Measurements from ENCODE around the gene DLG1.

- no peak for TF ChIP-seq POLR2A (IDR thresholded peaks at IDR 0.05; ENCODE audit: borderline replicate concordance, extremely low read depth, insufficient read depth, insufficient read length)
- no peak for TF ChIP-seq SP1 (IDR thresholded peaks at IDR 0.05; ENCODE audit: low read depth)
- TF ChIP-seq, protein P1, sequence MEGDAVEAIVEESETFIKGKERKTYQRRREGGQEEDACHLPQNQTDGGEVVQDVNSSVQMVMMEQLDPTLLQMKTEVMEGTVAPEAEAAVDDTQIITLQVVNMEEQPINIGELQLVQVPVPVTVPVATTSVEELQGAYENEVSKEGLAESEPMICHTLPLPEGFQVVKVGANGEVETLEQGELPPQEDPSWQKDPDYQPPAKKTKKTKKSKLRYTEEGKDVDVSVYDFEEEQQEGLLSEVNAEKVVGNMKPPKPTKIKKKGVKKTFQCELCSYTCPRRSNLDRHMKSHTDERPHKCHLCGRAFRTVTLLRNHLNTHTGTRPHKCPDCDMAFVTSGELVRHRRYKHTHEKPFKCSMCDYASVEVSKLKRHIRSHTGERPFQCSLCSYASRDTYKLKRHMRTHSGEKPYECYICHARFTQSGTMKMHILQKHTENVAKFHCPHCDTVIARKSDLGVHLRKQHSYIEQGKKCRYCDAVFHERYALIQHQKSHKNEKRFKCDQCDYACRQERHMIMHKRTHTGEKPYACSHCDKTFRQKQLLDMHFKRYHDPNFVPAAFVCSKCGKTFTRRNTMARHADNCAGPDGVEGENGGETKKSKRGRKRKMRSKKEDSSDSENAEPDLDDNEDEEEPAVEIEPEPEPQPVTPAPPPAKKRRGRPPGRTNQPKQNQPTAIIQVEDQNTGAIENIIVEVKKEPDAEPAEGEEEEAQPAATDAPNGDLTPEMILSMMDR (IDR thresholded peaks at IDR 0.05 in 2 of 3, conservative IDR thresholded peaks at IDR 0.05 in 1 of 3; ENCODE audit: borderline replicate concordance in 1 of 3, insufficient read depth in 1 of 3, low read depth in 2 of 3, low read length in 2 of 3), result no peak
- no peak for TF ChIP-seq CEBPB (IDR thresholded peaks at IDR 0.05; ENCODE audit: low read depth)
- TF ChIP-seq RAD21 (IDR thresholded peaks at IDR 0.05; ENCODE audit: low read depth), result no peak
- TF ChIP-seq POLR2AphosphoS5 (IDR thresholded peaks at IDR 0.05; ENCODE audit: low read depth, low read length), result no peak
- TF ChIP-seq EZH2 (IDR thresholded peaks at IDR 0.05), result no peak
- TF ChIP-seq, protein P2, sequence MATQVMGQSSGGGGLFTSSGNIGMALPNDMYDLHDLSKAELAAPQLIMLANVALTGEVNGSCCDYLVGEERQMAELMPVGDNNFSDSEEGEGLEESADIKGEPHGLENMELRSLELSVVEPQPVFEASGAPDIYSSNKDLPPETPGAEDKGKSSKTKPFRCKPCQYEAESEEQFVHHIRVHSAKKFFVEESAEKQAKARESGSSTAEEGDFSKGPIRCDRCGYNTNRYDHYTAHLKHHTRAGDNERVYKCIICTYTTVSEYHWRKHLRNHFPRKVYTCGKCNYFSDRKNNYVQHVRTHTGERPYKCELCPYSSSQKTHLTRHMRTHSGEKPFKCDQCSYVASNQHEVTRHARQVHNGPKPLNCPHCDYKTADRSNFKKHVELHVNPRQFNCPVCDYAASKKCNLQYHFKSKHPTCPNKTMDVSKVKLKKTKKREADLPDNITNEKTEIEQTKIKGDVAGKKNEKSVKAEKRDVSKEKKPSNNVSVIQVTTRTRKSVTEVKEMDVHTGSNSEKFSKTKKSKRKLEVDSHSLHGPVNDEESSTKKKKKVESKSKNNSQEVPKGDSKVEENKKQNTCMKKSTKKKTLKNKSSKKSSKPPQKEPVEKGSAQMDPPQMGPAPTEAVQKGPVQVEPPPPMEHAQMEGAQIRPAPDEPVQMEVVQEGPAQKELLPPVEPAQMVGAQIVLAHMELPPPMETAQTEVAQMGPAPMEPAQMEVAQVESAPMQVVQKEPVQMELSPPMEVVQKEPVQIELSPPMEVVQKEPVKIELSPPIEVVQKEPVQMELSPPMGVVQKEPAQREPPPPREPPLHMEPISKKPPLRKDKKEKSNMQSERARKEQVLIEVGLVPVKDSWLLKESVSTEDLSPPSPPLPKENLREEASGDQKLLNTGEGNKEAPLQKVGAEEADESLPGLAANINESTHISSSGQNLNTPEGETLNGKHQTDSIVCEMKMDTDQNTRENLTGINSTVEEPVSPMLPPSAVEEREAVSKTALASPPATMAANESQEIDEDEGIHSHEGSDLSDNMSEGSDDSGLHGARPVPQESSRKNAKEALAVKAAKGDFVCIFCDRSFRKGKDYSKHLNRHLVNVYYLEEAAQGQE (IDR thresholded peaks at IDR 0.05; ENCODE audit: low read depth), result no peak
- no peak for TF ChIP-seq EZH2phosphoT487 (IDR thresholded peaks at IDR 0.05; ENCODE audit: borderline replicate concordance)
These were observed 210.0 kb downstream of the DLG1 start for GRCh38 chr3:197088370-197088769.

Data from HCT116 (cell line).